Esophagus muscularis mucosa (tissue), 3 donors: ENCODE data around the gene GNPNAT1.
A peak's percentile ranks its signal among the peaks of the same experiment; 100 is the strongest.

Source experiments
- POLR2A ChIP-seq: fragments of 450-650 bp; IDR thresholded peaks from one replicate; pipeline ENCODE4 v1.6.1; 2017; ENCODE audit warnings: antibody characterized with exemption, moderate library complexity, mild to moderate bottlenecking, low read depth
- POLR2AphosphoS5 ChIP-seq, 2 donors: sonication (generic); formaldehyde crosslinking; IDR thresholded peaks; one replicate each; pipeline ENCODE4 v1.6.1; 2017; ENCODE audit warnings: antibody characterized with exemption in 2 of 2
- TF ChIP-seq, protein P1 (sequence below), 3 experiments: fragments of 200-600 bp in 2 of 3; fragments of 450-650 bp in 1 of 3; sonication (generic) in 2 of 3; IDR thresholded peaks; one replicate each; pipeline ENCODE4 v1.5.1; 2017 to 2019; ENCODE audit warnings: antibody characterized with exemption in 3 of 3, mild to moderate bottlenecking in 2 of 3, moderate library complexity in 1 of 3

DNA sequence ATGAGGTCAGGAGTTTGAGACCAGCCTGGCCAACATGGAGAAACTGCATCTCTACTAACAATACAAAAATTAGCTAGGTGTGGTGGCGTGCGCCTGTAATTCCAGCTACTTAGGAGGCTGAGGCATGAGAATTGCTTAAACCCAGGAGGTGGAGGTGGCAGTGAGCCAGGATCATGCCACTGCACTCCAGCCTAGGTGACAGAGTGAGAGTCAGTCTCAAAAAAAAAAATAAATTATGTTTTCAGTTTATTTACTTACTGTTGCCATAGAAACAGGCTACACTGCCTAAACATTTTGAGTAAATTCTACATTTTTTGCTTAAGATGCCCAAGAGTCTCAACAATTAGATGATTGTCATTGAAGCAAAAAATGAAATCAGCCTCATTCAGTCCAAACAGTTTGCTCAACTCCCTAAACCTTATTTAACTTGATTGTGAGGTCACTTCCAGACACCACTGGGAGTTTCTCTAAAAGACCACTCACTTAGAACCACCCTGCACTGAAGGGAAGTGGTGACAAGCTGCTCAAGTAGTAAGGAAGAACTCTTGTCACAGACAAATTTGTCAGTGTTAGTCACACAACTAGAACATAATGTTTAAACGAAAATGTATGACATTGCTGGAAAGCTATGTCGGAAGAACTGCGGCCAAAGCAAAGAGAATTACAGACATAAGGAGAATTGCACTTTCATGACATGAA, 9.8 kb upstream of the GNPNAT1 start:
- TF ChIP-seq, protein P1, sequence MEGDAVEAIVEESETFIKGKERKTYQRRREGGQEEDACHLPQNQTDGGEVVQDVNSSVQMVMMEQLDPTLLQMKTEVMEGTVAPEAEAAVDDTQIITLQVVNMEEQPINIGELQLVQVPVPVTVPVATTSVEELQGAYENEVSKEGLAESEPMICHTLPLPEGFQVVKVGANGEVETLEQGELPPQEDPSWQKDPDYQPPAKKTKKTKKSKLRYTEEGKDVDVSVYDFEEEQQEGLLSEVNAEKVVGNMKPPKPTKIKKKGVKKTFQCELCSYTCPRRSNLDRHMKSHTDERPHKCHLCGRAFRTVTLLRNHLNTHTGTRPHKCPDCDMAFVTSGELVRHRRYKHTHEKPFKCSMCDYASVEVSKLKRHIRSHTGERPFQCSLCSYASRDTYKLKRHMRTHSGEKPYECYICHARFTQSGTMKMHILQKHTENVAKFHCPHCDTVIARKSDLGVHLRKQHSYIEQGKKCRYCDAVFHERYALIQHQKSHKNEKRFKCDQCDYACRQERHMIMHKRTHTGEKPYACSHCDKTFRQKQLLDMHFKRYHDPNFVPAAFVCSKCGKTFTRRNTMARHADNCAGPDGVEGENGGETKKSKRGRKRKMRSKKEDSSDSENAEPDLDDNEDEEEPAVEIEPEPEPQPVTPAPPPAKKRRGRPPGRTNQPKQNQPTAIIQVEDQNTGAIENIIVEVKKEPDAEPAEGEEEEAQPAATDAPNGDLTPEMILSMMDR (IDR thresholded peaks at IDR 0.05), result no peak
- TF ChIP-seq POLR2A, result no peak
- peak in 1 of 2 donors; percentile 56 for TF ChIP-seq POLR2AphosphoS5 (IDR thresholded peaks at IDR 0.05)
